ENCODE measurements around the gene ARF6.
A peak's percentile ranks its signal among the peaks of the same experiment; 100 is the strongest.
"Not testable (repeated sequence)": the region's sequence is repeated elsewhere in the genome, so short reads cannot be mapped to it uniquely, and the experiment has no call there.

Gene ARF6

DNA sequence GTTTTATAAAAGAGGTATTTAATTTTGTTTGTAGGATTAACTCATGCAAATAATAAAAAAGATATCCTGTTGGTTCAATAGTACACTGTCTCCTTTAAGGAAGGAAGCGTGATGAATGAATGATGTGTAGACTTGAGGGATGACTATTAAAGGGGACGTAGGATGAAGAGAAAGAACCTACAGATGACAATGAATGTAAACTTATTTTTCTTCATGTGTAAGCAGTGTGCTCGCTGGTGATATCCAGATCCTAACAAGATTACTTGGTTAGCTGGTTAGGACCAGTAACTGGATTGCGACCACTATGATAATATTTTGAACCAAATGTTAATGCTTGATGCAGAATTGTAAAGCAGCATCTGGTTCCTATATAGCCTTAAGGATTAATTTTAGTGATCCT, 2.6 kb downstream of the ARF6 start:
- H3K9ac ChIP-seq (ENCODE audit: low read length in 2 of 2), result peak overlapping the region in 1 of 2 donors; percentile 46
- H3K4me3 ChIP-seq (ENCODE audit: low read length in 2 of 2), result peak overlapping the region; percentile 87 to 95
- peaks cover 0 to 10% of the 10 kb centered on the region in 2 donors for H3K36me3 ChIP-seq (ENCODE audit: control insufficient read depth in 2 of 2, insufficient read depth in 2 of 2, low read length in 2 of 2)
- no peaks in the 10 kb centered on the region for H3K27me3 ChIP-seq (ENCODE audit: control insufficient read depth in 1 of 2, insufficient read depth in 2 of 2, low read length in 2 of 2)
- H3K4me1 ChIP-seq (ENCODE audit: control insufficient read depth, insufficient read depth, low read length), result peaks cover 15% of the 10 kb centered on the region
- no peak overlapping the region for H3K27ac ChIP-seq (ENCODE audit: low read length)
- H3K9me3 ChIP-seq (ENCODE audit: control insufficient read depth in 2 of 2, low read length in 2 of 2), result no peaks in the 10 kb centered on the region

DNA sequence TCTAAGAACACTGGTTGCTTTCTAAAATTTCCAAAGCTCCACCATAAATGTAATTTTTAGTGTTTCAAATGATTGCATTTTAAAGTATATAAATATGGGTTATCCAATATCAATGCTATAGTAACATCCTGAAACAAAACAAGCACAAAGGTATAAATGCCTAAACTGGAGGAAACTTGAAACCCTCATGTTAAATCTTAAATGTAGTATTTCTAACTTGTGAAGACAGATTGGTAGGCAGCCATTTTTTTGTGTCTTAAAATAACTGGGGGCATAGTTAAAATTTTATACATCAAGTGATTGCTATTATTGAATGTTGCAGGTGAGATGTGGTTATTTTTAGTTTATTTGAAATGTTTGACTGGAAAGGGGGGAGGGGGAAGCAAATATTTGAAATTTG, 3.4 kb downstream of the ARF6 start:
- H3K36me3 ChIP-seq (ENCODE audit: control insufficient read depth in 2 of 2, insufficient read depth in 2 of 2, low read length in 2 of 2); H3K27ac ChIP-seq (ENCODE audit: low read length); H3K9me3 ChIP-seq (ENCODE audit: control insufficient read depth in 2 of 2, low read length in 2 of 2); H3K27me3 ChIP-seq (ENCODE audit: control insufficient read depth in 1 of 2, insufficient read depth in 2 of 2, low read length in 2 of 2); H3K9ac ChIP-seq (ENCODE audit: low read length in 2 of 2): not testable (repeated sequence)
- peaks cover 15% of the 10 kb centered on the region for H3K4me1 ChIP-seq (ENCODE audit: control insufficient read depth, insufficient read depth, low read length)
- peak overlapping the region; percentile 87 to 95 for H3K4me3 ChIP-seq (ENCODE audit: low read length in 2 of 2)

DNA sequence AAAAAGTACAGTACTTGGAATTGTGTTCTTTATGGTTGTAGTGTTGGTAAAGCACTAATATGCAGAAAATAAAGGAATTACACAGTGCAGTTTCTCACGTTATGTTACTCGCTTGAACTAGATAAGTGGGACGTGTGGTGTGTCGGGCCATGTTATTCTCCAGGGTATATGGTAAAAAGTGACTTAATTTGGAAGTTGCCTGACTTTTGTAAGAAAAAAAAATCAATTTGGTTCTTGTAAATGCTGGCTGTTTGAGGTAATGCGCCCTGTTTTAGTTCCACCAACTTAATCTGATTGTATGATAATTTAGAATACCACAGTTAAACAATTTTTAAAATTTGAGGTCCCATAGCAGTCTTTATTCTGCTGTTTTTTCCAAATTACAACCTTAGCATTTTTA, 4.1 kb downstream of the ARF6 start:
- H3K9me3 ChIP-seq (ENCODE audit: control insufficient read depth in 2 of 2, low read length in 2 of 2), result no peaks in the 10 kb centered on the region
- H3K9ac ChIP-seq (ENCODE audit: low read length in 2 of 2), result peak overlapping the region in 1 of 2 donors; percentile 37
- H3K4me1 ChIP-seq (ENCODE audit: control insufficient read depth, insufficient read depth, low read length), result peaks cover 12% of the 10 kb centered on the region
- no peaks in the 10 kb centered on the region for H3K27me3 ChIP-seq (ENCODE audit: control insufficient read depth in 1 of 2, insufficient read depth in 2 of 2, low read length in 2 of 2)
- peaks cover 0 to 10% of the 10 kb centered on the region in 2 donors for H3K36me3 ChIP-seq (ENCODE audit: control insufficient read depth in 2 of 2, insufficient read depth in 2 of 2, low read length in 2 of 2)
- H3K4me3 ChIP-seq (ENCODE audit: low read length in 2 of 2), result no peak overlapping the region
- H3K27ac ChIP-seq (ENCODE audit: low read length), result no peak overlapping the region

DNA sequence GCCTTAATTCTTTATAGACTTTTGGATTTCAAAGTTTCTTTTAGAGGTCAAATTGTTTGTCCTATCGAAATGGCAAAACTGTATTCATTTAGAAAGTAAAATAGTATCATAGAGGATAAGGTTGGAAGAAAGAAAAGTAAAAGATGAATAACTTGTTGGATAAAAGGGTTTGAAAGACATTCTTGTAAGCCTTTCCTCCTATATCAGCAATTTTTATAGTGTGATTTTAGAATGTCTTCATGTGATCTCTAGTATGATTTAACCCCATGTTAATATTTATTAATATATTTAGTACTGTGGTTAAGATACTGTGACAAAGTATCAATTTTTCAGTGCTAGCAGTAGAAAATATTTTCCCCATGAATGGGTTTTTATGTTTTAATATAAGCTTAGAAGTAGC, 4.5 kb downstream of the ARF6 start:
- Histone ChIP-seq H3K9ac (ENCODE audit: low read length in 2 of 2) (no peak overlapping the region), H3K27ac (ENCODE audit: low read length) (no peak overlapping the region), H3K27me3 (ENCODE audit: control insufficient read depth in 1 of 2, insufficient read depth in 2 of 2, low read length in 2 of 2) (no peaks in the 10 kb centered on the region), H3K4me1 (ENCODE audit: control insufficient read depth, insufficient read depth, low read length) (peaks cover 8% of the 10 kb centered on the region), H3K9me3 (ENCODE audit: control insufficient read depth in 2 of 2, low read length in 2 of 2) (no peaks in the 10 kb centered on the region), H3K4me3 (ENCODE audit: low read length in 2 of 2) (no peak overlapping the region), H3K36me3 (ENCODE audit: control insufficient read depth in 2 of 2, insufficient read depth in 2 of 2, low read length in 2 of 2) (peaks cover 0 to 10% of the 10 kb centered on the region in 2 donors)

DNA sequence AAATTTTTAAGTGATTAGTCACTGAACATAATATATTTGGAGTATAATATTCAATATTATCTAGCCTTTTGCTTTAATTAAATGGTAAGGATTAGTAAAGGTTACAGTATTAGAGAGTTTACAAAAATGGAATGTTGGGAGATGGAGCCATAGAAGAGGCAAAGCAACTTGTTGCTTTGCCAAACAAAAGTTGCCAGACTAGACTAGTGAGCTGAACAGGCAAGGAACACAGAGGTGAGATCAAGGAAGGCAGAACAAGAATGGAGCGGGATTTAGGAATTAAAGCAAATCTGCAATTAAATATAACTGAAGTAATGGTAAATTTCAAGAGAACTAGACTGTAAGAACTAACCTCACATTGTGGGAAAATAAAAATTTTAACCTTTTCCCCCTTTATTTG, 5.1 kb downstream of the ARF6 start:
- Histone ChIP-seq H3K36me3 (ENCODE audit: control insufficient read depth in 2 of 2, insufficient read depth in 2 of 2, low read length in 2 of 2) (peaks cover 0 to 10% of the 10 kb centered on the region in 2 donors), H3K27ac (ENCODE audit: low read length) (no peak overlapping the region), H3K9ac (ENCODE audit: low read length in 2 of 2) (no peak overlapping the region), H3K4me1 (ENCODE audit: control insufficient read depth, insufficient read depth, low read length) (peaks cover 8% of the 10 kb centered on the region), H3K4me3 (ENCODE audit: low read length in 2 of 2) (no peak overlapping the region), H3K9me3 (ENCODE audit: control insufficient read depth in 2 of 2, low read length in 2 of 2) (no peaks in the 10 kb centered on the region), H3K27me3 (ENCODE audit: control insufficient read depth in 1 of 2, insufficient read depth in 2 of 2, low read length in 2 of 2) (no peaks in the 10 kb centered on the region)

DNA sequence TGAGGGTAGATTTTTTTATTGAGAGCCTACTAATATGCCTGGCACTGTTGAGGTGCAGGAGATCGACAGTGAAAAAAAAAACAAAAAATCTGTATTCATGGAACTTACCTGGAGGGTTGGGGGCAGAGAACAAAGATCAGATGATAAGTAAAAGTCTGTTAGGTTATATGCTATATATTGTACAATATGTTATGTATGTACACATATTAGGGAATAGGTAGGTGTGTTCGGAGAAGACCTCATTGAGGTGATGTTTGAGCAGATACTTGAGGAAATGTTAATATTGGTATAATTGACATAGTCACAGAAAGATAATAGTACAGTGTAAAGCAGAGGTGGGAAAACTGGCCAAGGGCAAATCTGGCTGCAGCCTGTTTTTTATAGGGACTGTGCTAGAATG, 5.6 kb downstream of the ARF6 start:
- H3K27me3 ChIP-seq (ENCODE audit: control insufficient read depth in 1 of 2, insufficient read depth in 2 of 2, low read length in 2 of 2), result no peaks in the 10 kb centered on the region
- no peak overlapping the region for H3K27ac ChIP-seq (ENCODE audit: low read length)
- H3K36me3 ChIP-seq (ENCODE audit: control insufficient read depth in 2 of 2, insufficient read depth in 2 of 2, low read length in 2 of 2), result peaks cover 0 to 10% of the 10 kb centered on the region in 2 donors
- no peak overlapping the region for H3K9ac ChIP-seq (ENCODE audit: low read length in 2 of 2)
- H3K4me3 ChIP-seq (ENCODE audit: low read length in 2 of 2), result no peak overlapping the region
- H3K9me3 ChIP-seq (ENCODE audit: control insufficient read depth in 2 of 2, low read length in 2 of 2), result no peaks in the 10 kb centered on the region
- H3K4me1 ChIP-seq (ENCODE audit: control insufficient read depth, insufficient read depth, low read length), result peaks cover 8% of the 10 kb centered on the region

DNA sequence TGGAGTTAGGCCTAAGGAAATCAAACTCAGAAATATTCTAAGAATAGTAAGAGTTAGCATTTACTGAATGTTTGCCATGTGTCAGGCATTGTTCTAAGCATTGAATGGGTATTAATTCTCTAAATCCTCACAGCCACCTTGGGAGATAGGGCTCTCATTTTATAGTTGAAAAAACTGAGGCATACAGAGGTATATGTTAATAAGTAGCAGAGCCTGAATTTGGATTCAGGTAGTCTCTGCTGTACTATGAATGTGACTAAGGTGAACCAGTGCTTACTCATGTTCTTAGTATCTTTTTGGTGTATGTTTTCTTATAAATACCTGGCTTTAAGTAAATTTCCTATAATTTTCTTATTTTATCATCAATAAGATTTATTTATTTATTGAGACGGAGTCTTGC, 8.1 kb downstream of the ARF6 start:
- Histone ChIP-seq H3K36me3 (ENCODE audit: control insufficient read depth in 2 of 2, insufficient read depth in 2 of 2, low read length in 2 of 2) (no peaks in the 10 kb centered on the region), H3K4me3 (ENCODE audit: low read length in 2 of 2) (no peak overlapping the region), H3K27me3 (ENCODE audit: control insufficient read depth in 1 of 2, insufficient read depth in 2 of 2, low read length in 2 of 2) (no peaks in the 10 kb centered on the region), H3K27ac (ENCODE audit: low read length) (no peak overlapping the region), H3K9me3 (ENCODE audit: control insufficient read depth in 2 of 2, low read length in 2 of 2) (no peaks in the 10 kb centered on the region), H3K4me1 (ENCODE audit: control insufficient read depth, insufficient read depth, low read length) (peaks cover 6% of the 10 kb centered on the region), H3K9ac (ENCODE audit: low read length in 2 of 2) (no peak overlapping the region)

DNA sequence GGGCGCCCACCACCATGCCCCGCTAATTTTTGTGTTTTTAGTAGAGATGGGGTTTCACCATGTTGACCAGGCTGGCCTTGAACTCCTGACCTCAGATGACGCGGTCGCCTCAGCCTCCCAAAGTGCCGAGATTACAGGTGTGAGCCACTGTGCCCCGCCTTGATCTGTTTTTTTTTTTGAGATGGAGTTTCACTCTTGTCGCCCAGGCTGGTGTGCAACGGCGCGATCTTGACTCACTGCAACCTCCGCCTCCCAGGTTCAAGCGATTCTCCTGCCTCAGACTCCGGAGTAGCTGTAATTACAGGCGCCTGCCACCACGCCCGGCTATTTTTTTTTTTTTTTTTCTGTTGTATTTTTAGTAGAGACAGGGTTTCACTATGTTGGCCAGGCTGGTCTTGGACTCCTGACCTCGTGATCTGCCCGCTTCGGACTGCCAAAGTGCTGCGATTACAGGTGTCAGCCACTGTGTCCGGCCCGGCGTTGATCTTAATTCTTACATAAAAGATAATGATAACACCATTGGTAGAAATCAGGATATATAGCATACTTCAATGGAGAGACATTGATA, 9.9 kb downstream of the ARF6 start:
- H3K36me3 ChIP-seq (ENCODE audit: control insufficient read depth in 2 of 2, insufficient read depth in 2 of 2, low read length in 2 of 2); H3K27ac ChIP-seq (ENCODE audit: low read length); H3K4me3 ChIP-seq (ENCODE audit: low read length in 2 of 2); H3K27me3 ChIP-seq (ENCODE audit: control insufficient read depth in 1 of 2, insufficient read depth in 2 of 2, low read length in 2 of 2); H3K9me3 ChIP-seq (ENCODE audit: control insufficient read depth in 2 of 2, low read length in 2 of 2); H3K4me1 ChIP-seq (ENCODE audit: control insufficient read depth, insufficient read depth, low read length); H3K9ac ChIP-seq (ENCODE audit: low read length in 2 of 2): not testable (repeated sequence)

DNA sequence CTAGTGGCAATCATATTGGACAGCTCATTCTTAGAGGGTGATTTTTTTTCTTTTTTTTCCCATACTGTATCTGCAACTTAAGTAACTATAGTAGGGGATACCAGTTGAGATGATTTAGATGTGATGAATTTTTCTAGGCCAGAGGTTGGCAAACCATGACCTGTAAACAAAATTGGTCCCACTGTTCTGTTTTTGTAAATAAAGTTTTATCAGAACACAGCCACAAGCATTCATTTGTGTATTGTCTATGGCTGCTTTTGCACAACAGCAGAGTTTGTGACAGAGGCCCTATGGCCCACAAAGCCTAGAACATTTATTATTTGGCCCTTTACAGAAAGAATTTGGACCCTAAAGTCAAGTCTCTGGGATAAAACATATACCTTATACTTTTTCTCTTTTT, 11.4 kb downstream of the ARF6 start:
- no peaks in the 10 kb centered on the region for H3K4me1 ChIP-seq (ENCODE audit: control insufficient read depth, insufficient read depth, low read length)
- H3K9me3 ChIP-seq (ENCODE audit: control insufficient read depth in 2 of 2, low read length in 2 of 2), result no peaks in the 10 kb centered on the region
- no peak overlapping the region for H3K9ac ChIP-seq (ENCODE audit: low read length in 2 of 2)
- no peaks in the 10 kb centered on the region for H3K36me3 ChIP-seq (ENCODE audit: control insufficient read depth in 2 of 2, insufficient read depth in 2 of 2, low read length in 2 of 2)
- H3K27ac ChIP-seq (ENCODE audit: low read length), result no peak overlapping the region
- no peak overlapping the region for H3K4me3 ChIP-seq (ENCODE audit: low read length in 2 of 2)
- no peaks in the 10 kb centered on the region for H3K27me3 ChIP-seq (ENCODE audit: control insufficient read depth in 1 of 2, insufficient read depth in 2 of 2, low read length in 2 of 2)

DNA sequence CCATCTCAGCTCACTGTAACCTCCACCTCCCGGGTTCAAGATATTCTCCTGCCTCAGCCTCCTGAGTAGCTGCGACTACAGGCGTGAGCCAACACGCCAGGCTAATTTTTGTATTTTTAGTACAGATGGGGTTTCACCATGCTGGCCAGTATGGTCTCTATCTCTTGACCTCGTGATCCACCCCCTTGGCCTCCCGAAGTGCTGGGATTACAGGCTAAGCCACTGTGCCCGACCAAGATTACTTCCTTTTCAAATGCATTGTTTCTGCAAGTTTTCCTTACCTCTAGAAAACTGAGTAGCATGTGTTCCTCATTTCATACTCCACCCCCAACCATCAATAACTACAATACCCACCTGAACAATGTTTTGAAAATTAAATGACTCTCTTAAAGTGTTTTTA, 13.1 kb downstream of the ARF6 start:
- Histone ChIP-seq H3K27me3 (ENCODE audit: control insufficient read depth in 1 of 2, insufficient read depth in 2 of 2, low read length in 2 of 2) (no peaks in the 10 kb centered on the region), H3K36me3 (ENCODE audit: control insufficient read depth in 2 of 2, insufficient read depth in 2 of 2, low read length in 2 of 2) (no peaks in the 10 kb centered on the region), H3K27ac (ENCODE audit: low read length) (no peak overlapping the region), H3K9me3 (ENCODE audit: control insufficient read depth in 2 of 2, low read length in 2 of 2) (no peaks in the 10 kb centered on the region), H3K4me3 (ENCODE audit: low read length in 2 of 2) (no peak overlapping the region), H3K9ac (ENCODE audit: low read length in 2 of 2) (no peak overlapping the region), H3K4me1 (ENCODE audit: control insufficient read depth, insufficient read depth, low read length) (no peaks in the 10 kb centered on the region)

DNA sequence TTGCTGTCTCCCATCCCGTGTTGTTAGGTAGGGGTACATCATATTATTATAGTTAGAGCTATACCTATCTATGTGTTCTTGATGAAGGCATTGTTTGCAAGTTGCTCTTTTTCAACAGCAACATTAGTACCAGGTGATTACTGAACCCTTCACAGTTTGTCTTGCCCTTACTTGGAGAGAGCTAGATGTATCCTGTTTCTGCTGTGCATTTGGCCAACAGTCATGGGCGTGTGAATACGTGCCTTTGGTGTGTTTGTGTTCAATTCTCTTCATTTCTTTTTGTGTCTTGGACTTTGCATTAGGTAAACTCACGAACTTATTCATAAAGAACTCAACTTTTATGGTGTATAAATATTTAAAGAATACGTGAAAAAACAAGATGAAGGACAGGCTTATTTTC, 14.3 kb downstream of the ARF6 start:
- Histone ChIP-seq H3K27me3 (ENCODE audit: control insufficient read depth in 1 of 2, insufficient read depth in 2 of 2, low read length in 2 of 2) (no peaks in the 10 kb centered on the region), H3K4me3 (ENCODE audit: low read length in 2 of 2) (no peak overlapping the region), H3K4me1 (ENCODE audit: control insufficient read depth, insufficient read depth, low read length) (no peaks in the 10 kb centered on the region), H3K27ac (ENCODE audit: low read length) (no peak overlapping the region), H3K36me3 (ENCODE audit: control insufficient read depth in 2 of 2, insufficient read depth in 2 of 2, low read length in 2 of 2) (no peaks in the 10 kb centered on the region), H3K9me3 (ENCODE audit: control insufficient read depth in 2 of 2, low read length in 2 of 2) (no peaks in the 10 kb centered on the region), H3K9ac (ENCODE audit: low read length in 2 of 2) (no peak overlapping the region)
